Lung (tissue), 12 donors: ENCODE results near the gene HTRA1. TPM values are rescaled to one million over a fixed set of nuclear protein-coding genes. Genes with fewer than 3 reads are reported as not detected.

Experiments
- ATAC-seq: fragments of 200-7000 bp; cut with Tn5 transposase; one replicate; pipeline ENCODE4 v1.9.1; 2020; ENCODE audit warnings: moderate number of reproducible peaks; ENCODE audit not compliant: insufficient read depth, low FRiP score
- DNase-seq, 3 donors: peaks; one replicate each; pipeline ENCODE4 v3.0.0-alpha.2; 2013 to 2017
- H3K27ac ChIP-seq, 2 donors: one replicate each; pipeline ENCODE4 v1.5.1; 2013; ENCODE audit warnings: mild to moderate bottlenecking in 2 of 2, moderate library complexity in 2 of 2, control low read depth in 1 of 2, inconsistent platforms in 1 of 2, low read depth in 1 of 2, low read length in 1 of 2
- H3K27me3 ChIP-seq, 3 donors: one replicate each; pipeline ENCODE4 v1.5.1; 2013; ENCODE audit warnings: low read length in 2 of 3; ENCODE audit not compliant: control insufficient read depth in 3 of 3, insufficient read depth in 3 of 3
- H3K36me3 ChIP-seq, 4 donors: one replicate each; pipeline ENCODE4 v1.5.1; 2013; ENCODE audit warnings: low read length in 4 of 4, mild to moderate bottlenecking in 1 of 4, moderate library complexity in 1 of 4; ENCODE audit not compliant: control insufficient read depth in 4 of 4, insufficient read depth in 4 of 4
- H3K4me1 ChIP-seq, 5 donors: one replicate each; pipeline ENCODE4 v1.5.1; 2013; ENCODE audit warnings: low read length in 5 of 5, mild to moderate bottlenecking in 2 of 5, moderate library complexity in 1 of 5; ENCODE audit not compliant: control insufficient read depth in 5 of 5, insufficient read depth in 5 of 5
- H3K4me3 ChIP-seq: one replicate; pipeline ENCODE4 v1.5.1; 2013; ENCODE audit warnings: mild to moderate bottlenecking, control low read depth, moderate library complexity
- H3K9ac ChIP-seq, 2 donors: one replicate each; pipeline ENCODE4 v1.5.1; 2013; ENCODE audit warnings: low read length in 2 of 2, control low read depth in 1 of 2; ENCODE audit not compliant: insufficient read depth in 1 of 2
- H3K9me3 ChIP-seq, 4 donors: one replicate each; pipeline ENCODE4 v1.5.1; 2013; ENCODE audit warnings: low read length in 3 of 4, mild to moderate bottlenecking in 1 of 4, moderate library complexity in 1 of 4; ENCODE audit not compliant: control insufficient read depth in 4 of 4, insufficient read depth in 3 of 4
- WGBS, 2 donors: extraction: QIAGEN DNeasy Blood & Tissue Kit; methylation state at CpG; one replicate each; pipeline ENCODE4 v1.1.7; 2013; 5-methylcytosine and 5-hydroxymethylcytosine counted together
- polyA plus RNA-seq, 2 donors: library from polyadenylated mRNA; stranded (reverse); fragments of 200-250 nt; gene quantifications; one replicate each; pipeline ENCODE4 v1.2.1, GENCODE V29; 2013
- total RNA-seq, 2 donors: library from RNA; depleted of rRNA in 1 of 2; stranded (reverse); fragments of >200 nt in 1 of 2; gene quantifications; one replicate each; pipeline ENCODE4 v1.2.1, GENCODE V29; 2014 to 2021
- TF ChIP-seq, protein P1 (sequence below): IDR thresholded peaks from 2 replicates; pipeline ENCODE4 v1.5.1; 2012; ENCODE audit warnings: mild to moderate bottlenecking; ENCODE audit errors: control extremely low read depth, extremely low read depth
- donor health status: control.
- donor health status: control.
- donor health status: Bipolar disorder and iron deficiency.
- donor health status: healthy.
- donor health status: DM: yes; HTN: yes; CAD: no.

Gene HTRA1
- total and polyA plus RNA-seq, 4 donors, result 30.4 to 59.8 (median 46.1) TPM

DNA sequence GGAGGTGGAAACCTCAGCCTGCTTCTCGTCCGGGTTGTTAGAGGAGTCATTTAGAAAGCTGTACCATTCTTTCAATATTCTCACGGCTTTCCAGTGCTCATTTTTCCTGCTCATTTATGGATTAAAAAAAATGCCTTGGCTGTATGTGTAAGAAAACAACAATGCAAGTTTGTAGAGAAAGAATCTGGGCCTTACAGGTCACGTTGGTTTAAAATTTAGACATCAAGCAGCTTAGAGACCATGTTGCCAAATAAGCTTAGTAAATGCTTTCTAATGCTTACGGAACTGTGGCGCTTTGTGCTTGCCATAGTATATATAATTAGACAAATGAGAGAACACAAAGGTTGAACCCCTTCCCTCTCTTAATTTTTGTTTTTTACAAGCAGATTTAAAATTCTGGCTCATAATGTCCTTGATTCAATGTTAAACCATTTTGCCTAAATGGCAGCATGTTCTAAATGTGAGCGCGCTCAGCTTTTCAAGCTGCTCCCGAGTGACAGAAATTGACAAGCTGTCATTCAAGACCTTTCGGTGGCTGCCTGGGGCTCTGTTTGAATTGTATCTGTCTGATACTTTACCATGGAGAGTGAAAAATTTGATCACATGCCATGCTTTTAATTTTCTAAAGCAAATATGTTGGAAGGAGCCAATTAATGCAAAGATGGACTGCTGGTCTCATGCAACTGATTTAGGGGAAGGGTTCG lies 5.8 kb upstream of the HTRA1 start:
- H3K4me3 ChIP-seq, result no peak overlapping the region
- TF ChIP-seq, protein P1, sequence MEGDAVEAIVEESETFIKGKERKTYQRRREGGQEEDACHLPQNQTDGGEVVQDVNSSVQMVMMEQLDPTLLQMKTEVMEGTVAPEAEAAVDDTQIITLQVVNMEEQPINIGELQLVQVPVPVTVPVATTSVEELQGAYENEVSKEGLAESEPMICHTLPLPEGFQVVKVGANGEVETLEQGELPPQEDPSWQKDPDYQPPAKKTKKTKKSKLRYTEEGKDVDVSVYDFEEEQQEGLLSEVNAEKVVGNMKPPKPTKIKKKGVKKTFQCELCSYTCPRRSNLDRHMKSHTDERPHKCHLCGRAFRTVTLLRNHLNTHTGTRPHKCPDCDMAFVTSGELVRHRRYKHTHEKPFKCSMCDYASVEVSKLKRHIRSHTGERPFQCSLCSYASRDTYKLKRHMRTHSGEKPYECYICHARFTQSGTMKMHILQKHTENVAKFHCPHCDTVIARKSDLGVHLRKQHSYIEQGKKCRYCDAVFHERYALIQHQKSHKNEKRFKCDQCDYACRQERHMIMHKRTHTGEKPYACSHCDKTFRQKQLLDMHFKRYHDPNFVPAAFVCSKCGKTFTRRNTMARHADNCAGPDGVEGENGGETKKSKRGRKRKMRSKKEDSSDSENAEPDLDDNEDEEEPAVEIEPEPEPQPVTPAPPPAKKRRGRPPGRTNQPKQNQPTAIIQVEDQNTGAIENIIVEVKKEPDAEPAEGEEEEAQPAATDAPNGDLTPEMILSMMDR, result no peak
- whole genome bisulfite sequencing, 2 donors, result 90 to 95% methylated on average over 11 of the region's 11 CpGs

DNA sequence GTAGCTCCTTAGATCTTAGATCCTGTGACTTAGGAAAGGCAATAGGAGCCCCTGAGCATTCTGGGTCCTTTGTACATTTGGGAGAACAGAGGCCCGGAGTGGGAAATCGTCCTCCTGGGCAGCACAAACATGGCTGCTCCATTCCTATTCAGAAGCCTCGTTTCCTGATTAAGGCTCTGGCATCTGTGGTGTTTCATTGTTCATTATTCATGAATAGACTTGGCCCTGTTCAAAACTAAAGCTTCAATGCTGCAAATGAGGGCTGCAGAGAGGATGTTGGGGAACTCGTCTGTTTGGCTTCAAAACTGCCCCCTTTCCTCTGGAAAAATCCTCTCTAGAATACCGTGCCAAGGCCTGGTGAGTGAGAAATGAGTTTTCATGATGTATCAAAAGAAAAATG lies 3.4 kb upstream of the HTRA1 start:
- DNase-seq (no peak), ATAC-seq (no peak)
- H3K4me1 ChIP-seq, result peaks cover 0 to 14% (median 3%) of the 10 kb centered on the region in 5 donors
- no peaks in the 10 kb centered on the region for H3K9me3 ChIP-seq
- 67 to 68% methylated on average over 5 of the region's 5 CpGs for WGBS, 2 donors
- H3K36me3 ChIP-seq, result no peaks in the 10 kb centered on the region
- peaks cover 0 to 26% (median 15%) of the 10 kb centered on the region in 3 donors for H3K27me3 ChIP-seq
- TF ChIP-seq, protein P1, result no peak
- no peak overlapping the region for H3K27ac ChIP-seq
- H3K4me3 ChIP-seq, result no peak overlapping the region
- H3K9ac ChIP-seq, result no peak overlapping the region

More for the DNA sequence above, 5.8 kb upstream of the HTRA1 start:
- Histone ChIP-seq H3K27me3 (peaks cover 0 to 23% (median 15%) of the 10 kb centered on the region in 3 donors), H3K36me3 (no peaks in the 10 kb centered on the region), H3K4me1 (peaks cover 0 to 3% (median 2%) of the 10 kb centered on the region in 5 donors), H3K27ac (no peak overlapping the region), H3K9me3 (no peaks in the 10 kb centered on the region), H3K9ac (no peak overlapping the region)
- DNase-seq (no peak), ATAC-seq (no peak)

DNA sequence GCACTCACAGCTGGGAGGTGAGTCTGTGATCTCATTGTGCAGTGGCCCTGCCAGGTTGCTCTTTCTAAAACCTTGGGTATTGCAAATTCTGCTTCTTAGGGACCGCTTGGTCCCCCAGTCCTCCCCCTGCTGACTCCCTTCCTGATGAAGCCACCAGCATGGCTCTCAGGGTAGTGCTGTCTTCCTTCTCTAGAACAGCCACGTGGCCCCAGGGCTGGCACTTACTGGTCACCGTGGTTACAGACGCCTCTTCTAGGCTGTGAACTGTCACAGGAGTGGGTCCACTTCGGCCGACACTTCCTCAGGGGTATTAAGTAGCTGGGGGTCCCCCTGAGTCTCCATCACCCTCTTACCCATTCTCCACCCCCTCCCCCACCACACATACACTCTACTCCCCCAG lies 2.7 kb upstream of the HTRA1 start:
- Histone ChIP-seq H3K4me1 (peaks cover 0 to 19% (median 5%) of the 10 kb centered on the region in 5 donors), H3K4me3 (no peak overlapping the region), H3K9me3 (no peaks in the 10 kb centered on the region), H3K9ac (no peak overlapping the region), H3K36me3 (no peaks in the 10 kb centered on the region), H3K27ac (no peak overlapping the region), H3K27me3 (peaks cover 0 to 31% (median 19%) of the 10 kb centered on the region in 3 donors)
- no peak for ATAC-seq
- TF ChIP-seq, protein P1, result no peak
- 60 to 69% methylated on average over 6 of the region's 6 CpGs for WGBS, 2 donors
- DNase-seq, result no peak
